ENCODE results near the gene GPHN. TPM values are rescaled to one million over a fixed set of nuclear protein-coding genes. Genes with fewer than 3 reads are reported as not detected.
"Not testable (repeated sequence)": the region's sequence is repeated elsewhere in the genome, so short reads cannot be mapped to it uniquely, and the experiment has no call there.

Gene GPHN
- total RNA-seq, 2 donors from 2014 or later, result 18.6 to 20.1 TPM

DNA sequence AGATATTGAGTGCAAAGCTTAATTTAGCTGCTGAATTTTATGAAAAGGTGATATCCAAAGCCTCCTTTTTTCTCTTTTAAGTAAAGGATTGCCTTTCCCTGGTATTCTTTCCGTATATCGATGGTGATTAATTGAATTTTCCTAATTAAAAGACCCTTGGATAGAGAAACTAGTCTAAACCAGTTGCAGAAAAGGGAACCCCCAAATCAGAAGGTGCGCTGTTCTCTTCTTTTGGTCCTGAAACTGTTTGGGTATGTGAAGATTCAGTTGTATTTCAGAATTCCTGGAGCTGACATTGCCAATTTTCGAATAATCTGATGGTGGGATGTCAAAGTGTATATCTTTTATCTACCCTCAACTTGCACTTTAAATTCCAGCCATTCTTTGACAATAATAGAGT, 1.9 kb downstream of the GPHN start:
- ATAC-seq, result no peak
- Mint-ChIP-seq H3K9me3 (no peaks in the 10 kb centered on the region), H3K27ac (no peak overlapping the region), H3K27me3 (peaks cover 14 to 26% of the 10 kb centered on the region in 2 donors), H3K4me1 (ENCODE audit: low read depth in 2 of 2) (peaks cover 7 to 25% of the 10 kb centered on the region in 2 donors), H3K36me3 (no peaks in the 10 kb centered on the region), H3K4me3 (peak overlapping the region; percentile 96)
- no peak for DNase-seq (ENCODE audit: low spot score)

DNA sequence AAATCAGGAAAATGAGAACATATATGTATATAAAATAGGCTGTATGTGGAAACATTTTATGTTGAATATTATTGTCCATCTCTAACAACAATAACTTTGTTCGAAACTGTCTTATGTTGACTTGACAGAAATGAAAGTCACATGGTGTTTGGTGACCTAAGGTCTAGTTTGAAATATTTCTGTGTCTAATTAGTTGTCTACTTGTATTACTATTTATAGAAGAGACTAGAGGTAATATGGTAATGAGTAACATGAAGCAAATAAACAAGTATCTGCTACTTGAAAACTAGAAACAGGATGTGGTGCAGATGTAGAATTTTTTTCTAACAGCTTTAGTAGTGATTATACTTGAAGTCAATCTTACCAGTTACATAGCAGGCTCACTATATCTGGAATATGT, 3.9 kb downstream of the GPHN start:
- no peak overlapping the region for H3K4me3 Mint-ChIP-seq
- no peaks in the 10 kb centered on the region for H3K9me3 Mint-ChIP-seq
- H3K27ac Mint-ChIP-seq, result no peak overlapping the region
- peaks cover 14 to 26% of the 10 kb centered on the region in 2 donors for H3K27me3 Mint-ChIP-seq
- H3K36me3 Mint-ChIP-seq, result no peaks in the 10 kb centered on the region
- DNase-seq (ENCODE audit: low spot score), result no peak
- no peak for ATAC-seq
- H3K4me1 Mint-ChIP-seq (ENCODE audit: low read depth in 2 of 2), result peaks cover 7 to 24% of the 10 kb centered on the region in 2 donors

DNA sequence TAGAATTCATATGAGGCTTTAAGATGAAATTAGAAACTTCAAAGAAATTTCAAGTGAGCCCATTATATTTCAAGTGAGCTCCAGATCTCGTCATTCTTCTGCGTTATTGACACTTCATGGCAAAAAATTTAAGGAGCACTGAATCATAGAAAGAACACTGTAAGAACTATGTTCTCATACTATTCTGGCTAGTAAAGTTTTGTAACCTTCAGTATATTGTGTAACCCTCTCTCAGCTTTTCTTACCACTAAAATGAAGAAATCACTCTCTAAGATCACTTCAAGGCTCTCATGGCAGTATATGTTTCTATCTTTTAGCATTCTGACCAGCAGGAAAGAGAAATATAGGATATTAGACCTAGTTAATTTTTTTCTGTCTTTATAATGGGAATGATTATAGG, 6.3 kb downstream of the GPHN start:
- no peaks in the 10 kb centered on the region for H3K9me3 Mint-ChIP-seq
- H3K27ac Mint-ChIP-seq, result no peak overlapping the region
- no peak for DNase-seq (ENCODE audit: low spot score)
- no peak for ATAC-seq
- no peaks in the 10 kb centered on the region for H3K36me3 Mint-ChIP-seq
- H3K4me1 Mint-ChIP-seq (ENCODE audit: low read depth in 2 of 2), result peaks cover 4 to 16% of the 10 kb centered on the region in 2 donors
- H3K4me3 Mint-ChIP-seq, result no peak overlapping the region
- H3K27me3 Mint-ChIP-seq, result peaks cover 17 to 30% of the 10 kb centered on the region in 2 donors

DNA sequence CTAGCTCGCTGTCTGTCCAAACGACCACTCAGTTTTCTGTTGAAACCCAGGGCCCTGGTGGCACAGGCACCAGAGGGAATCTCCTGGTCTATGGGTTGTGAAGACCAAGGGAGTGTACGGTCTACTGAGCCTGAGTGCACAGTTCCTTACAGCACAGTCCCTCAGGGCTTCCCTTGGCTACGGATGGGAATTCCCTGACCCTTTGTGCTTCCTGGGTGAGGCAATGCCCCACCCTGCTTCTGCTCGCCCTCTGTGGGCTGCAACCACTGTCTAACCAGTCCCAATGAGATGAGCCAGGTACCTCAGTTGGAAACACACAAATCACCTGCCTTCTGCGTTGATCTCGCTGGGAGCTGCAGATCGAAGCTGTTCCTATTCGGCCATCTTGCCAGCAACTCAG, 22.6 kb downstream of the GPHN start:
- DNase-seq (ENCODE audit: low spot score) (no peak), ATAC-seq (no peak)
- Mint-ChIP-seq H3K27me3 (peaks cover 4 to 7% of the 10 kb centered on the region in 2 donors), H3K9me3 (peaks cover 5% of the 10 kb centered on the region), H3K4me1 (ENCODE audit: low read depth in 2 of 2) (peaks cover 3 to 6% of the 10 kb centered on the region in 2 donors), H3K27ac (no peak overlapping the region), H3K36me3 (peaks cover 6% of the 10 kb centered on the region), H3K4me3 (no peak overlapping the region)

DNA sequence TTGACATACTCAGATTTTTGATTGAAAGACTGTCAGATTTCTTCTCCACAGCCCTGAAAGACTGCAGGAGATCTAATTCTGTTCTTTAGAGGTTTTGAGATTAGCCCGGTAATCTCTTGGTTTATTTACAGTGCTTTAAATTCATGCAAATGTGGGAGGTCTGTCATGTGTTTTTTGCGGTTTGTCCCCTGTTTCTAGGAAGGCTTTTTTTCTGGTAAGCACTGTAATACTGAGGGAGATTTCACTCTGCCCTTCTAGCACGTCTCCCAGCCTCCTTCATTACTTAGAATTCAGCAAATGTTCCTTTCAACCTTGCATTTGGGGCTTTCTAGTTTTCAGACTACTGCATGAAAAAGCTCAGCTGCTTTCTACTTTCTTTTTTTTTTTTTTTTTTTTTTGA, 31.1 kb downstream of the GPHN start:
- Mint-ChIP-seq H3K9me3 (no peaks in the 10 kb centered on the region), H3K4me1 (ENCODE audit: low read depth in 2 of 2) (peaks cover 0 to 4% of the 10 kb centered on the region in 2 donors), H3K36me3 (no peaks in the 10 kb centered on the region), H3K4me3 (peak overlapping the region; percentile 19), H3K27me3 (peaks cover 0 to 3% of the 10 kb centered on the region in 2 donors), H3K27ac (no peak overlapping the region)
- DNase-seq (ENCODE audit: low spot score), result no peak
- ATAC-seq, result no peak

DNA sequence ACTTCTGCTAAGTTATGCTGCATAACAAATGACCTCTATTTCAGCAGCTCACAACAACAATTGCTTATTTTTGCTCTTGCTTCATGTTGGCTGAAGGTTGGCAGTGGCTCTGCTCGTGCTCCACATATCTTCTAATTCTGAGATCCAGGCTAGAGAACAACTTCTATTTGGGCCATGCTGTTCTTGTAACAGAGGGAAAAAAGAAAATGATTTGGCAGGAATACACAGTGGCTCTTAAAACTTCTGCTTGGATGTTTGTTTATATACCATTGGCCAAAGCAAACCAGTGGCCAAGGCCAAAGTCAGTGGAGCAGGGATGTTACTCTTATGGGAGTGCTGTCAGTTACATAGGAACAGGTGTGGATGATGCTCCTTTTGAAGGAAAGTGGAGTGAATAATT, 32.1 kb downstream of the GPHN start:
- H3K4me1 Mint-ChIP-seq (ENCODE audit: low read depth in 2 of 2), result peaks cover 0 to 4% of the 10 kb centered on the region in 2 donors
- H3K36me3 Mint-ChIP-seq, result no peaks in the 10 kb centered on the region
- ATAC-seq (no peak), DNase-seq (ENCODE audit: low spot score) (no peak)
- no peak overlapping the region for H3K4me3 Mint-ChIP-seq
- H3K9me3 Mint-ChIP-seq, result no peaks in the 10 kb centered on the region
- no peak overlapping the region for H3K27ac Mint-ChIP-seq
- peaks cover 0 to 3% of the 10 kb centered on the region in 2 donors for H3K27me3 Mint-ChIP-seq

DNA sequence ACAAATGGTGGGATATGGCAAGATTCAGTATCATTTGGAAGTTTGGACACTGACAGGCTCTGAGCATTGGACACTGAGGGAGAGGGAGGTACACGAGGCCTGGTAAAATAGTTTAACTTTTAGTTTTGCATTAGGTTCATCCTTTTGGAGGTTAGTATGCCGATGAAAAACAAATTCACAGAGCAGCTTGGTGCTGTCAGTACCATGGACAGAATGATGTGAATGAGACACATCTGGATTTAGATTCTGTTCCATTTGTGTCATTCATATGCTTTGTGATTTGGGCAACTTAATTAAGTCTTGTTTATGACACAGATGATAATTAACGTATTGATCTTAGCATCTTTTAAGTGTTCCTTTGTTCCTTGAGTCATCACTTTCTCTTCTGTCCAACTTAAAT, 33.7 kb downstream of the GPHN start:
- Mint-ChIP-seq H3K27ac (no peak overlapping the region), H3K4me3 (no peak overlapping the region), H3K27me3 (peaks cover 0 to 3% of the 10 kb centered on the region in 2 donors), H3K36me3 (no peaks in the 10 kb centered on the region), H3K4me1 (ENCODE audit: low read depth in 2 of 2) (peaks cover 0 to 4% of the 10 kb centered on the region in 2 donors), H3K9me3 (no peaks in the 10 kb centered on the region)
- DNase-seq (ENCODE audit: low spot score), result no peak
- no peak for ATAC-seq

DNA sequence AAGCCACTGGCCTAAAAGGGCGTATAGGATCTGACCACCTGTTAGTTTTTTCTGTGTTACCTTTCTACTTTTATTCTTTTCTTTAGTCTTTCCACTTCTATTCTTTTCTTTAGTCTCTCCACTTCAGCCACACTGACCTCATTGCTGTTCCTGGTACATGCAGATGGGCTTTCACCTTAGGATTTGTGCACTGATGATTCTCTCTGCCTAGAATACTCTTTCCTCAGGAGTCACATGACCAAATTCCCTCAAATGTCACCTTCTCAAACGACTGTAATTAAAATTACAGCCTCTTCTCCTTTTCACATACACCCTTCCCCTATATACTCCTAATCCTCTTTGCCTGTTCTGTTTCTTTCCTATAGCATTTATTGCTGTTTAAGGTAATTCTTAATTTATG, 36.0 kb downstream of the GPHN start:
- H3K27ac Mint-ChIP-seq, result no peak overlapping the region
- H3K36me3 Mint-ChIP-seq, result no peaks in the 10 kb centered on the region
- peaks cover 0 to 3% of the 10 kb centered on the region in 2 donors for H3K27me3 Mint-ChIP-seq
- ATAC-seq, result no peak
- peaks cover 0 to 4% of the 10 kb centered on the region in 2 donors for H3K4me1 Mint-ChIP-seq (ENCODE audit: low read depth in 2 of 2)
- no peaks in the 10 kb centered on the region for H3K9me3 Mint-ChIP-seq
- no peak overlapping the region for H3K4me3 Mint-ChIP-seq
- no peak for DNase-seq (ENCODE audit: low spot score)

DNA sequence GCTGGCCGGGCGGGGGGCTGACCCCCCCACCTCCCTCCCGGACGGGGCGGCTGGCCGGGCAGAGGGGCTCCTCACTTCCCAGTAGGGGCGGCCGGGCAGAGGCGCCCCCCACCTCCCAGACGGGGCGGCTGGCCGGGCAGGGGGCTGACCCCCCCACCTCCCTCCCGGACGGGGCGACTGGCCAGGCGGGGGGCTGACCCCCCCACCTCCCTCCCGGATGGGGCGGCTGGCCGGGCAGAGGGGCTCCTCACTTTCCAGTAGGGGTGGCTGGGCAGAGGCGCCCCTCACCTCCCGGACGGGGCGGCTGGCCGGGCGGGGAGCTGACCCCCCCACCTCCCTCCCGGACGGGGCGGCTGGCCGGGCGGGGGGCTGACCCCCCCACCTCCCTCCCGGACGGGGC, 37.2 kb downstream of the GPHN start:
- not testable (repeated sequence) for H3K27me3 Mint-ChIP-seq; DNase-seq (ENCODE audit: low spot score); H3K4me3 Mint-ChIP-seq; ATAC-seq; H3K27ac Mint-ChIP-seq; H3K9me3 Mint-ChIP-seq; H3K36me3 Mint-ChIP-seq; H3K4me1 Mint-ChIP-seq (ENCODE audit: low read depth in 2 of 2)

DNA sequence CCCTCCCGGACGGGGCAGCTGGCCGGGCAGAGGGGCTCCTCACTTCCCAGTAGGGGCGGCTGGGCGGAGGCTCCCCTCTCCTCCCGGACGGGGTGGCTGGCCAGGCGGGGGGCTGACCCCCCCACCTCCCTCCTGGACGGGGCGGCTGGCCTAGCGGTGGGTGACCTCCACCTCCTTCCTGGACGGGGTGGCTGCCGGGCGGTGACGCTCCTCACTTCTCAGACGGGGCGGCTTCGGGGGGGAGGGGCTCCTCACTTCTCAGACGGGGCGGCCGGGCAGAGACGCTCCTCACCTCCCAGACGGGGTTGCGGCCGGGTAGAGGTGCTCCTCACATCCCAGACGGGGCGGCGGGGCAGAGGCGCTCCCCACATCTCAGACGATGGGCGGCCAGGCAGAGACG, 37.8 kb downstream of the GPHN start:
- not testable (repeated sequence) for ATAC-seq; H3K36me3 Mint-ChIP-seq; H3K9me3 Mint-ChIP-seq; H3K4me1 Mint-ChIP-seq (ENCODE audit: low read depth in 2 of 2); H3K4me3 Mint-ChIP-seq; DNase-seq (ENCODE audit: low spot score); H3K27ac Mint-ChIP-seq; H3K27me3 Mint-ChIP-seq

DNA sequence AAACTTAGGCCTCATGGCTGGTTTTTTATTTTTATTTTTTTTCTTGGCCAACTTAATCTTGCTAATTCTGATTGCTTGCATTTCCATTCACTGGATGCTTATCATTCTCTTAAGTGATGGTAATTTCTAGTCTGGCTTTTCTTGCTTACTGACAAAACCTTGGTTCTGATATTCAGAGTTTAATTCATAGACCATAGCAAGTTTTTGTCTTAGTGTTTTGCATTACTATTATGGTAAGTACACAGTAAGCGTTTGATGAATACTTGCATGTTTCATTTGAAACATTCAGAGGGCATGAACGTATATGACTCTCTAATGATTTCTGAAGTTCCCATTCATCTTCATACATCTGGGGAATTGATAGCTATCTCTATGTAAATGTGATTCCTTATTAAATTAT, 55.8 kb downstream of the GPHN start:
- DNase-seq (ENCODE audit: low spot score), result no peak
- Mint-ChIP-seq H3K27ac (no peak overlapping the region), H3K4me1 (ENCODE audit: low read depth in 2 of 2) (peaks cover 0 to 3% of the 10 kb centered on the region in 2 donors), H3K9me3 (peaks cover 3% of the 10 kb centered on the region), H3K4me3 (no peak overlapping the region), H3K27me3 (no peaks in the 10 kb centered on the region), H3K36me3 (no peaks in the 10 kb centered on the region)
- no peak for ATAC-seq

DNA sequence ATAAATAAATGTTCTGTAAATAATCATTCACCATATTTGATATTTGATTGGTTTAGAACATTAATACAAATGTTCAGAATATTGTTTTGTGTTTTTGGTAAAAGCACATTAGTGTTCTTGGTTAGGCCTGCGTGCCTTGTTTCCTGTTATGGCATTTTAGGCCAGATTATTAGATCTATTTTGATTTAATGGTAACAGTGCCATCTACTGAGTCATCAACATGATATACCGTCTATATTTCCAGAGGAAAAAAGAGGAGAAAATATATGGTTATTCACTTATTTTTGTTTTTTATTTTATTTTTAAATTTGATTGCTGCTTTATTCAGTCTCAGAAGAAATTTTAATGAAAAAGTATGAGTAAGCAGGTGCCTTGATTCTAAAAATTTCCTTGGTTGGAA, 60.3 kb downstream of the GPHN start:
- Mint-ChIP-seq H3K27ac (no peak overlapping the region), H3K4me3 (no peak overlapping the region), H3K27me3 (no peaks in the 10 kb centered on the region), H3K9me3 (peaks cover 5% of the 10 kb centered on the region), H3K36me3 (peaks cover 14% of the 10 kb centered on the region), H3K4me1 (ENCODE audit: low read depth in 2 of 2) (peaks cover 3 to 6% of the 10 kb centered on the region in 2 donors)
- ATAC-seq, result no peak
- no peak for DNase-seq (ENCODE audit: low spot score)

DNA sequence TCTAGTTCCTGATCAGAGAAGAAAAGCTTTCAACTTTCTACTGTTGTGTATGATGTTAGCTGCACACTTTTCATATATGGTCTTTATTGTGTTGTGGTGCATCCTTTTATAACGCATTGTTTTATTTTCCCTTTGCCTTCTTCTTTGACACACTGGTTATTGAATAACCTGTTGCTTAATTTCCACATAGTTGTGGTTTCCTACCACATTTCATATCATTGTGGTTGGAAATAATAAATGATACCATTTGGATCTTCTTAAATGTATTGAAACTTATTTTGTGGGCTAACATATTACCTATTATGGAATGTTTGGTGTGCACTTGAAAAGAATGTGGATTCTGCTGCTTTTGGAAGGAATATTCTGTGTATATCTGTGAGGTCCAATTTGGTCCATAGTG, 64.9 kb downstream of the GPHN start:
- DNase-seq (ENCODE audit: low spot score) (no peak), ATAC-seq (no peak)
- H3K27ac Mint-ChIP-seq, result no peak overlapping the region
- peaks cover 0 to 11% of the 10 kb centered on the region in 2 donors for H3K4me1 Mint-ChIP-seq (ENCODE audit: low read depth in 2 of 2)
- no peaks in the 10 kb centered on the region for H3K27me3 Mint-ChIP-seq
- H3K36me3 Mint-ChIP-seq, result peaks cover 30% of the 10 kb centered on the region
- H3K4me3 Mint-ChIP-seq, result no peak overlapping the region
- H3K9me3 Mint-ChIP-seq, result peaks cover 11% of the 10 kb centered on the region

DNA sequence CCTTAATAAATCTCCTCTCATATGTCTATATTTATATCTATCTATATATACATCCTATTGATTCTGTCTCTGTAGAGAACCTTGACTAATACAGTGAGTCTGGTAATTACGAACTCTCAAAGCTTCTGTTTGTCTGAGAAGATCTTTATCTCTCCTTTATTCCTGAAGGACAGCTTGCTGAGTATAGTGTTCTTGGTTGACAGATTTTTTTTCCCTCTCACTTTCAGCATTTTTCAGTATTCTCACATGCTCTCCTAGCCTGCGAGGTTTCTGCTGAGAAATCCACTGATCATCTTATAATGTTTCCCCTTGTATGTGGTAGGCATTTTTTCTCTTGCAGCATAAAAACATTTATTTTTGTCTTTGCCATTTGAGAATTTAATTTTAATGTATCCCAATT, 67.1 kb downstream of the GPHN start:
- H3K4me1 Mint-ChIP-seq (ENCODE audit: low read depth in 2 of 2), result peaks cover 0 to 11% of the 10 kb centered on the region in 2 donors
- DNase-seq (ENCODE audit: low spot score), result no peak
- no peak overlapping the region for H3K4me3 Mint-ChIP-seq
- peaks cover 15% of the 10 kb centered on the region for H3K9me3 Mint-ChIP-seq
- H3K36me3 Mint-ChIP-seq, result peaks cover 35% of the 10 kb centered on the region
- no peaks in the 10 kb centered on the region for H3K27me3 Mint-ChIP-seq
- ATAC-seq, result no peak
- H3K27ac Mint-ChIP-seq, result no peak overlapping the region

DNA sequence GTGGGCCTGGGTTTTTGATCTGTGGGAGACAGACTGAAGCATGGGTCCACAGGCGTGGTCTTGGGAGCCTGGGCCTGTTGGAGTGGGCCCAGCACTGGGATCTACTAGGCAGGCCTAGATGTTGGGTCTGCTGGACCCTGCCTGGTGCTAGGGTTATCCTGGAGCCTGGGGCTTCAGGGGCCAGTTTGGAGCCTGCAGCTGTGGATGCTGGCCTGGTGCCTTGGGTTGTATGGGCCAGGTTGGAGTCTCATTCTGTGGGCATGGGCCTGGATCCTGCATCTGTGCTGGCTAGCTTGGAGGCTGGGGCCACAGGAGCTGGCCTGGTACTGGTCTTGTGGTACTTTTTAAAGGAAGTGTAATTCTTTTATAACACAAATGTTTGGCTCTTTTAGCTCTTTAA, 68.0 kb downstream of the GPHN start:
- no peak for ATAC-seq
- H3K4me1 Mint-ChIP-seq (ENCODE audit: low read depth in 2 of 2), result peaks cover 0 to 11% of the 10 kb centered on the region in 2 donors
- no peak overlapping the region for H3K27ac Mint-ChIP-seq
- peaks cover 32% of the 10 kb centered on the region for H3K36me3 Mint-ChIP-seq
- no peaks in the 10 kb centered on the region for H3K27me3 Mint-ChIP-seq
- H3K4me3 Mint-ChIP-seq, result no peak overlapping the region
- no peak for DNase-seq (ENCODE audit: low spot score)
- H3K9me3 Mint-ChIP-seq, result peaks cover 11% of the 10 kb centered on the region
